ENCODE data around the gene PTPRN2. TPM values are rescaled to one million over a fixed set of nuclear protein-coding genes. Genes with fewer than 3 reads are reported as not detected.

PTPRN2 gene
- polyA plus RNA-seq, 1 donor from 2014 or later: 1.6 TPM

- H3K9me3 Mint-ChIP-seq: peaks cover 0 to 3% (median 0%) of the 10 kb centered on the region in 3 donors
- H3K27me3 Mint-ChIP-seq: peaks cover 32% of the 10 kb centered on the region
- peak overlapping the region in 1 of 3 donors; percentile 39 for H3K27ac Mint-ChIP-seq
- H3K36me3 Mint-ChIP-seq: no peaks in the 10 kb centered on the region
- H3K4me3 Mint-ChIP-seq: no peak overlapping the region
- peaks cover 0 to 3% (median 0%) of the 10 kb centered on the region in 3 donors for H3K4me1 Mint-ChIP-seq
Measured at GRCh38 chr7:157691586-157692459, 895.8 kb downstream of the PTPRN2 start.

- peak overlapping the region in 2 of 4 donors; percentile 22 to 77 for H3K4me3 Mint-ChIP-seq
- H3K27me3 Mint-ChIP-seq: peaks cover 40% of the 10 kb centered on the region
- H3K27ac Mint-ChIP-seq: peak overlapping the region in 1 of 3 donors; percentile 39
- H3K4me1 Mint-ChIP-seq: peaks cover 0 to 3% (median 0%) of the 10 kb centered on the region in 3 donors
- H3K9me3 Mint-ChIP-seq: peaks cover 0 to 3% (median 0%) of the 10 kb centered on the region in 3 donors
- no peaks in the 10 kb centered on the region for H3K36me3 Mint-ChIP-seq
Measured at GRCh38 chr7:157690833-157691585, 896.6 kb downstream of the PTPRN2 start.

- Mint-ChIP-seq H3K27ac (no peak overlapping the region), H3K27me3 (peaks cover 43% of the 10 kb centered on the region), H3K36me3 (no peaks in the 10 kb centered on the region), H3K4me1 (peaks cover 0 to 3% (median 0%) of the 10 kb centered on the region in 3 donors), H3K9me3 (no peaks in the 10 kb centered on the region), H3K4me3 (no peak overlapping the region)
Measured at GRCh38 chr7:157690058-157690832, 897.4 kb downstream of the PTPRN2 start.

- Mint-ChIP-seq H3K27me3 (peaks cover 42% of the 10 kb centered on the region), H3K4me3 (no peak overlapping the region), H3K9me3 (no peaks in the 10 kb centered on the region)
Measured at GRCh38 chr7:157689269-157690057, 898.2 kb downstream of the PTPRN2 start.

GRCh38 chr7:157688533-157689268, 898.9 kb downstream of the PTPRN2 start:
- Mint-ChIP-seq H3K4me3 (peak overlapping the region in 1 of 4 donors; percentile 72), H3K36me3 (no peaks in the 10 kb centered on the region), H3K9me3 (no peaks in the 10 kb centered on the region), H3K27ac (no peak overlapping the region), H3K4me1 (peaks cover 0 to 3% (median 0%) of the 10 kb centered on the region in 3 donors), H3K27me3 (peaks cover 40% of the 10 kb centered on the region)

More at GRCh38 chr7:157689269-157690057, 898.2 kb downstream of the PTPRN2 start:
- peaks cover 0 to 3% (median 0%) of the 10 kb centered on the region in 3 donors for H3K4me1 Mint-ChIP-seq
- H3K27ac Mint-ChIP-seq: no peak overlapping the region
- H3K36me3 Mint-ChIP-seq: no peaks in the 10 kb centered on the region

GRCh38 chr7:157687845-157688532, 899.6 kb downstream of the PTPRN2 start:
- peaks cover 0 to 3% (median 0%) of the 10 kb centered on the region in 3 donors for H3K4me1 Mint-ChIP-seq

GRCh38 chr7:157687158-157687557, 900.5 kb downstream of the PTPRN2 start:
- Mint-ChIP-seq H3K36me3 (no peaks in the 10 kb centered on the region), H3K9me3 (no peaks in the 10 kb centered on the region), H3K4me3 (no peak overlapping the region), H3K27me3 (peaks cover 43% of the 10 kb centered on the region), H3K4me1 (peaks cover 0 to 3% (median 0%) of the 10 kb centered on the region in 3 donors), H3K27ac (no peak overlapping the region)

More at GRCh38 chr7:157687845-157688532, 899.6 kb downstream of the PTPRN2 start:
- Mint-ChIP-seq H3K27me3 (peaks cover 43% of the 10 kb centered on the region), H3K4me3 (peak overlapping the region in 1 of 4 donors; percentile 55), H3K27ac (peak overlapping the region in 1 of 3 donors; percentile 45), H3K36me3 (no peaks in the 10 kb centered on the region), H3K9me3 (no peaks in the 10 kb centered on the region)

GRCh38 chr7:157686285-157686894, 901.2 kb downstream of the PTPRN2 start:
- Mint-ChIP-seq H3K36me3 (no peaks in the 10 kb centered on the region), H3K4me1 (peaks cover 0 to 3% (median 0%) of the 10 kb centered on the region in 3 donors), H3K9me3 (no peaks in the 10 kb centered on the region), H3K27me3 (peaks cover 42% of the 10 kb centered on the region), H3K27ac (no peak overlapping the region), H3K4me3 (no peak overlapping the region)

GRCh38 chr7:157685430-157686284, 902.0 kb downstream of the PTPRN2 start:
- Mint-ChIP-seq H3K4me1 (peaks cover 0 to 1% (median 0%) of the 10 kb centered on the region in 3 donors), H3K27ac (no peak overlapping the region), H3K27me3 (peaks cover 41% of the 10 kb centered on the region), H3K36me3 (no peaks in the 10 kb centered on the region), H3K4me3 (no peak overlapping the region), H3K9me3 (no peaks in the 10 kb centered on the region)

- H3K9me3 Mint-ChIP-seq: no peaks in the 10 kb centered on the region
- H3K36me3 Mint-ChIP-seq: no peaks in the 10 kb centered on the region
- peaks cover 40% of the 10 kb centered on the region for H3K27me3 Mint-ChIP-seq
- H3K27ac Mint-ChIP-seq: no peak overlapping the region
- H3K4me1 Mint-ChIP-seq: peaks cover 0 to 1% (median 0%) of the 10 kb centered on the region in 3 donors
- H3K4me3 Mint-ChIP-seq: no peak overlapping the region
Measured at GRCh38 chr7:157684909-157685429, 902.7 kb downstream of the PTPRN2 start.

- no peak overlapping the region for H3K4me3 Mint-ChIP-seq
- H3K4me1 Mint-ChIP-seq: peaks cover 0 to 1% (median 0%) of the 10 kb centered on the region in 3 donors
- H3K27me3 Mint-ChIP-seq: peaks cover 46% of the 10 kb centered on the region
- no peaks in the 10 kb centered on the region for H3K36me3 Mint-ChIP-seq
- no peak overlapping the region for H3K27ac Mint-ChIP-seq
- H3K9me3 Mint-ChIP-seq: no peaks in the 10 kb centered on the region
Measured at GRCh38 chr7:157684157-157684908, 903.3 kb downstream of the PTPRN2 start.
